Activated CD4-positive, alpha-beta T cell treated with anti-CD3 and anti-CD28 coated beads, Interleukin-2, amount 50 U/mL, for 24 hours (primary cell): Measurements from ENCODE around the gene RADIL.

Experiments
- DNase-seq, 2 donors: peaks; one replicate each; pipeline ENCODE4 v3.0.0-alpha.2; 2020; ENCODE audit warnings: low read depth in 1 of 2, low spot score in 1 of 2

The RADIL gene

GRCh38 chr7:4884164-4884563 lies 648 bp upstream of the RADIL start:
- DNase-seq = no peak

GRCh38 chr7:4883033-4883371 lies 514 bp downstream of the RADIL start:
- no peak for DNase-seq

- DNase-seq = no peak
Measured at GRCh38 chr7:4882169-4883032, 1.1 kb downstream of the RADIL start.

GRCh38 chr7:4880218-4880617 lies 3.3 kb downstream of the RADIL start:
- no peak for DNase-seq

GRCh38 chr7:4879396-4880081 lies 4.0 kb downstream of the RADIL start:
- no peak for DNase-seq

- DNase-seq = no peak
Measured at GRCh38 chr7:4878336-4879335, 4.9 kb downstream of the RADIL start.

- DNase-seq = no peak
Measured at GRCh38 chr7:4876586-4876985, 6.9 kb downstream of the RADIL start.

GRCh38 chr7:4875391-4875790 lies 8.1 kb downstream of the RADIL start:
- DNase-seq = no peak

- no peak for DNase-seq
Measured at GRCh38 chr7:4873071-4873944, 10.2 kb downstream of the RADIL start.

- no peak for DNase-seq
Measured at GRCh38 chr7:4871930-4872675, 11.4 kb downstream of the RADIL start.

- DNase-seq = no peak
Measured at GRCh38 chr7:4871056-4871680, 12.3 kb downstream of the RADIL start.

GRCh38 chr7:4868493-4868892 lies 15.0 kb downstream of the RADIL start:
- no peak for DNase-seq

- DNase-seq = no peak
Measured at GRCh38 chr7:4866528-4867496, 16.7 kb downstream of the RADIL start.

- DNase-seq = no peak
Measured at GRCh38 chr7:4862156-4862555, 21.4 kb downstream of the RADIL start.

- no peak for DNase-seq
Measured at GRCh38 chr7:4861673-4862072, 21.8 kb downstream of the RADIL start, which contains the start of gene PAPOLB. Gene PAPOLB, minus strand, starts transcription at chr7:4862030. Its CDS starts 220 bp downstream, at chr7:4861810.

- DNase-seq = no peak
Measured at GRCh38 chr7:4861227-4861626, 22.3 kb downstream of the RADIL start.

GRCh38 chr7:4857189-4857588 lies 26.3 kb downstream of the RADIL start:
- no peak for DNase-seq
